Esophagus muscularis mucosa (tissue), 4 donors: ENCODE measurements around the gene DACT2. TPM values are rescaled to one million over a fixed set of nuclear protein-coding genes. Genes with fewer than 3 reads are reported as not detected.
"Not testable (repeated sequence)": the region's sequence is repeated elsewhere in the genome, so short reads cannot be mapped to it uniquely, and the experiment has no call there.

Experiments
- DNase-seq: peaks from one replicate; pipeline ENCODE4 v3.0.0-alpha.2; 2017; ENCODE audit errors: extremely low spot score
- H3K27ac ChIP-seq, 4 donors: fragments of 200-600 bp; sonication (generic); replicated peaks in 1 of 4; 1 replicate in 3 of 4; 2 replicates in 1 of 4; pipeline ENCODE4 v1.5.1; 2016 to 2019; ENCODE audit warnings: mild to moderate bottlenecking in 1 of 4
- H3K27me3 ChIP-seq, 4 donors: fragments of 200-600 bp; sonication (generic); one replicate each; pipeline versions ENCODE4 v1.5.1 to v1.6.0; 2016 to 2019
- H3K36me3 ChIP-seq, 4 donors: fragments of 200-600 bp; sonication (generic); one replicate each; pipeline ENCODE4 v1.5.1; 2016 to 2019
- H3K4me1 ChIP-seq, 4 donors: fragments of 200-600 bp; sonication (generic); one replicate each; pipeline ENCODE4 v1.5.1; 2016 to 2019
- H3K4me3 ChIP-seq, 4 donors: fragments of 200-600 bp; sonication (generic); 1 replicate in 2 of 4; 2 replicates in 2 of 4; pipeline ENCODE4 v1.5.1; 2016 to 2019; ENCODE audit warnings: mild to moderate bottlenecking in 4 of 4, moderate library complexity in 1 of 4
- H3K9me3 ChIP-seq, 4 donors: fragments of 200-600 bp; sonication (generic); 1 replicate in 3 of 4; 2 replicates in 1 of 4; pipeline ENCODE4 v1.5.1; 2016 to 2019
- EP300 ChIP-seq: sonication (generic); formaldehyde crosslinking; IDR thresholded peaks from one replicate; pipeline ENCODE4 v1.6.1; 2017; ENCODE audit warnings: antibody characterized with exemption
- POLR2A ChIP-seq: fragments of 450-650 bp; IDR thresholded peaks from one replicate; pipeline ENCODE4 v1.6.1; 2017; ENCODE audit warnings: antibody characterized with exemption, moderate library complexity, mild to moderate bottlenecking, low read depth
- POLR2AphosphoS5 ChIP-seq, 2 donors: sonication (generic); formaldehyde crosslinking; IDR thresholded peaks; one replicate each; pipeline ENCODE4 v1.6.1; 2017; ENCODE audit warnings: antibody characterized with exemption in 2 of 2
- WGBS: methylation state at CpG from one replicate; pipeline ENCODE4 v1.1.5; 2018; 5-methylcytosine and 5-hydroxymethylcytosine counted together
- intact Hi-C: fragments of 100-400 bp; cut with DNase I; formaldehyde crosslinking; loops from one replicate; pipeline ENCODE4 v1.15.1; 2023
- total RNA-seq, 4 donors: library from RNA; depleted of rRNA; stranded (reverse); fragments of >200 nt; gene quantifications; one replicate each; pipeline versions ENCODE4 v1.1.0 to v1.2.1, GENCODE V29; 2016
- TF ChIP-seq, protein P1 (sequence below), 3 experiments: fragments of 200-600 bp in 2 of 3; fragments of 450-650 bp in 1 of 3; sonication (generic) in 2 of 3; IDR thresholded peaks; one replicate each; pipeline ENCODE4 v1.5.1; 2017 to 2019; ENCODE audit warnings: antibody characterized with exemption in 3 of 3, mild to moderate bottlenecking in 2 of 3, moderate library complexity in 1 of 3

Gene DACT2
- total RNA-seq, 4 donors from 2014 or later: 0.83 to 2.5 (median 1.3) TPM

DNA sequence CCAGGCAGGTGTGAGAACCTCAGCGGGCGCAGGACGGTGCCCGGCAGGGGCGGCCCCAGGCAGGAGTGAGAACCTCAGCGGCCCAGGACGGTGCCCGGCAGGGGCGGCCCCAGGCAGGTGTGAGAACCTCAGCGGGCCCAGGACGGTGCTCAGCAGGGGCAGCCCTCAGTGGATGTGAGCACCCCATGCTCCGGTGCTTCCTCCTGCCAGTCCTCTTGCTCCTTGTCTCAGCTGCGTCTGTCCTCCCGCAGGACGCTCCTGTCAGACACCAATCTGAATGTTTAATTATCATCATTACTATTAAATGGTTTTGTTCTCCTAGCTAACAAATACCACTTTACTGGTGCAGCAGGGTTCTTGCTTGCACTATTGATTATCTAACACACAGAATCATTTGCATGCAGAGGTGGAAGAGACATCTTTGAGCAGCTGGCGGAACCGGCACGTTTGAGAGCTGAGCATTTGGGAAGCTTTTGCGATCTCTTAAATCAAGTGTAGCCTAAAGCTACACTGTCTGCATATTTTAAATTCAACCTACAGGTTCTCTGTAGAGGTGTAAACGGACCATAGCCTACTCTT is 39.4 kb upstream of the DACT2 start:
- WGBS: 91% methylated on average over 9 of the region's 20 CpGs
- intact Hi-C loops: no loop called here
- TF ChIP-seq, protein P1, sequence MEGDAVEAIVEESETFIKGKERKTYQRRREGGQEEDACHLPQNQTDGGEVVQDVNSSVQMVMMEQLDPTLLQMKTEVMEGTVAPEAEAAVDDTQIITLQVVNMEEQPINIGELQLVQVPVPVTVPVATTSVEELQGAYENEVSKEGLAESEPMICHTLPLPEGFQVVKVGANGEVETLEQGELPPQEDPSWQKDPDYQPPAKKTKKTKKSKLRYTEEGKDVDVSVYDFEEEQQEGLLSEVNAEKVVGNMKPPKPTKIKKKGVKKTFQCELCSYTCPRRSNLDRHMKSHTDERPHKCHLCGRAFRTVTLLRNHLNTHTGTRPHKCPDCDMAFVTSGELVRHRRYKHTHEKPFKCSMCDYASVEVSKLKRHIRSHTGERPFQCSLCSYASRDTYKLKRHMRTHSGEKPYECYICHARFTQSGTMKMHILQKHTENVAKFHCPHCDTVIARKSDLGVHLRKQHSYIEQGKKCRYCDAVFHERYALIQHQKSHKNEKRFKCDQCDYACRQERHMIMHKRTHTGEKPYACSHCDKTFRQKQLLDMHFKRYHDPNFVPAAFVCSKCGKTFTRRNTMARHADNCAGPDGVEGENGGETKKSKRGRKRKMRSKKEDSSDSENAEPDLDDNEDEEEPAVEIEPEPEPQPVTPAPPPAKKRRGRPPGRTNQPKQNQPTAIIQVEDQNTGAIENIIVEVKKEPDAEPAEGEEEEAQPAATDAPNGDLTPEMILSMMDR (IDR thresholded peaks at IDR 0.05): no peak
- TF ChIP-seq EP300 (no peak), POLR2AphosphoS5 (IDR thresholded peaks at IDR 0.05) (no peak), POLR2A (no peak)
- H3K9me3 ChIP-seq: no peaks in the 10 kb centered on the region
- H3K27me3 ChIP-seq: no peaks in the 10 kb centered on the region
- DNase-seq: no peak
- H3K4me3 ChIP-seq: no peak overlapping the region
- H3K36me3 ChIP-seq: no peaks in the 10 kb centered on the region
- no peak overlapping the region for H3K27ac ChIP-seq
- H3K4me1 ChIP-seq: peaks cover 0 to 15% (median 9%) of the 10 kb centered on the region in 4 donors

DNA sequence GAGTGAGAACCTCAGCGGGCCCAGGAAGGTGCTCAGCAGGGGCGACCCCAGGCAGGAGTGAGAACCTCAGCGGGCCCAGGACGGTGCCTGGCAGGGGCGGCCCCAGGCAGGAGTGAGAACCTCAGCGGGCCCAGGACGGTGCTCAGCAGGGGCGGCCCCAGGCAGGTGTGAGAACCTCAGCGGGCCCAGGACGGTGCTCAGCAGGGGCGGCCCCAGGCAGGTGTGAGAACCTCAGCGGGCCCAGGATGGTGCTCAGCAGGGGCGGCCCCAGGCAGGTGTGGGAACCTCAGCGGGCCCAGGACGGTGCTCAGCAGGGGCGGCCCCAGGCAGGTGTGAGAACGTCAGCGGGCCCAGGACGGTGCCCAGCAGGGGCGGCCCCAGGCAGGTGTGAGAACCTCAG is 37.3 kb upstream of the DACT2 start:
- H3K36me3 ChIP-seq, H3K4me1 ChIP-seq, H3K4me3 ChIP-seq, DNase-seq, H3K27me3 ChIP-seq, intact Hi-C loops, H3K9me3 ChIP-seq, H3K27ac ChIP-seq: not testable (repeated sequence)
- WGBS: 92% methylated on average over 12 of the region's 20 CpGs

DNA sequence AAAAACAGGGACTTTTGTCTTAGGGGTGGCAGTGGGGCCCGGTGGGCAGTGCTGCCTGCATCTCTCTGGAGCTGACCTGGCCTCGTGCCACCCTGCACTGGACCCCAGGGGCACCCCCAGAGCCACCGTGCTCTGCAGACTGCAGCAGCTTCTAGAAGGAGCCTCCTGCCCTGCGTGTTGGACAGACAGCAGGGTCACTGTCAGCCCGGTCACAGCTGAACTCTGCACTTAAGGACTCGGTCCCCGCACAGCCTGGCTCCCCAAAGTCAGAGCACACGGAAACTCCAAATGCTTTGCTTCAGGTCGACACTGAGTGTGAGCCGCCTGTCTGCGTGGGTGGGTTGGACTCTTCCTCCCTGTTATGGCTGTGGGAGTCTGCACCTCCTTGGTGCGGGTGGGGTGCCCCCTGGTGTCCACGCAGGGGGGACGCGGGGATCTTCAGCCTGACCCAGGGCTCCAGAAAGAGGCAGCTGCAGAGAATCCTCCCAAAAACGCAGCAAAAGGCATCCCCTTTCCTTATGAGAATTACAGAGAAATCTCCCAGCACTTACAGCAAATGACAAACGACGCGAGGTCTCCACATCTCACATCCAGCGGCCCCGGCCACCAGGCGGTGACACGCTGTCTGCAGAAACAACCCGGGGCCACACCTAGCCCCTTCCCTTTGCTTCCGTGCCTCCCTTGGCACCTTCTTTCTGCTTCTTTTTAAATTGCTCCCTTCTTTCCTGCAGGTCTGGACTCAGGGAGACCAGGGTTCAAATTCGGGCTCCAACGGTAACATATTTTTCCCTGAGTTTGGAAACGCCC is 36.3 kb upstream of the DACT2 start:
- intact Hi-C loops: no loop called here
- no peak for DNase-seq
- H3K4me3 ChIP-seq: no peak overlapping the region
- TF ChIP-seq EP300: no peak
- TF ChIP-seq POLR2AphosphoS5 (IDR thresholded peaks at IDR 0.05): no peak
- TF ChIP-seq, protein P1 (IDR thresholded peaks at IDR 0.05): peak; percentile 48 to 72 (median 53)
- no peak for TF ChIP-seq POLR2A
- no peaks in the 10 kb centered on the region for H3K36me3 ChIP-seq
- H3K4me1 ChIP-seq: peaks cover 0 to 8% (median 2%) of the 10 kb centered on the region in 4 donors
- H3K27ac ChIP-seq: no peak overlapping the region
- H3K9me3 ChIP-seq: peaks cover 0 to 10% (median 7%) of the 10 kb centered on the region in 4 donors
- no peaks in the 10 kb centered on the region for H3K27me3 ChIP-seq
- WGBS: 54% methylated on average over 19 of the region's 28 CpGs

DNA sequence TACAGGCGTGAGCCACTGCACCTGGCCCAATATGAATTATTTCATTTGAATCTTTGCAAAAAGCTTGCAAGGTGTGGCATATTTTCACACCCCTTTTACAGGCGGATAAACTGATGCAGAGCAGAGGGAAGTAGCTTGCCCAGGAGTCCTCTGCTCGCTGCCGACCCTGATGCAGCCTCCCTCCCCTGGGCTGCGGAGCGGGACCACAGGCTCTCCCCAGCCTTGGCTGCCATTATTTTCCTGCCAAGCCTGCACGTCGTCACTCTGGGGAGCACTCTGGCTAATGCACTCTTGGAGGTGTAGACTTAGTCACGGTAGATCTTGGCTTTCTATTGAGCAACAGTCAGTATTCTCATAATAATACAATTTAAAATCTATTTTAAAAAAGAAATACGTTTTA is 34.8 kb upstream of the DACT2 start:
- H3K27me3 ChIP-seq: no peaks in the 10 kb centered on the region
- no peak overlapping the region for H3K4me3 ChIP-seq
- TF ChIP-seq, protein P1 (IDR thresholded peaks at IDR 0.05): no peak
- TF ChIP-seq POLR2AphosphoS5 (IDR thresholded peaks at IDR 0.05) (no peak), EP300 (no peak), POLR2A (no peak)
- WGBS: 79% methylated on average over 10 of the region's 10 CpGs
- H3K9me3 ChIP-seq: peaks cover 0 to 10% (median 7%) of the 10 kb centered on the region in 4 donors
- H3K27ac ChIP-seq: no peak overlapping the region
- H3K4me1 ChIP-seq: peaks cover 0 to 8% (median 2%) of the 10 kb centered on the region in 4 donors
- DNase-seq: no peak
- intact Hi-C loops: no loop called here
- H3K36me3 ChIP-seq: no peaks in the 10 kb centered on the region

DNA sequence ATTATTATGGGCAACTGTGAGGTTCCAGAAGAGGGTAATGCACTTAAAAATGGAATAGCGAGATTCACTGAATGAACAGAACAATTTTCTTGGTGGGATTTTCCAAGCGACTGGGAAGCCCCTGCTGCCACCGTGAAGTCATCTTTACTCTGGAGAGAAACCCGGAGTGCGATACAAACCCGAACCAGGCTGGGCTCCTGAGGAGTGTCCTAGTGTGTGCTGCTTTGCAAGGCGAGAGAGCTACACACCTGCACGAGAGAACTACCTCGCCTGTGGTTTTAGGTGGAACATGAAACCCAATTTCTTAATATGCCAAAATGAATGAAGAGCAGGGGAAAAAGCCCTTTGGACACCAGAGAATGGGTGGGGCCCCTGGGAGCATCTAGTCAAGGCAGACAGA is 33.5 kb upstream of the DACT2 start:
- TF ChIP-seq EP300 (no peak), POLR2A (no peak), POLR2AphosphoS5 (IDR thresholded peaks at IDR 0.05) (no peak)
- TF ChIP-seq, protein P1 (IDR thresholded peaks at IDR 0.05): no peak
- peaks cover 0 to 10% (median 7%) of the 10 kb centered on the region in 4 donors for H3K9me3 ChIP-seq
- no peak for DNase-seq
- WGBS: 84% methylated on average over 9 of the region's 9 CpGs
- H3K36me3 ChIP-seq: no peaks in the 10 kb centered on the region
- peaks cover 0 to 8% (median 2%) of the 10 kb centered on the region in 4 donors for H3K4me1 ChIP-seq
- H3K4me3 ChIP-seq: no peak overlapping the region
- intact Hi-C loops: no loop called here
- peaks cover 0 to under 1% (median 0%) of the 10 kb centered on the region in 4 donors for H3K27me3 ChIP-seq
- H3K27ac ChIP-seq: no peak overlapping the region
